ENCODE data around the gene RAB31. TPM values are rescaled to one million over a fixed set of nuclear protein-coding genes. Genes with fewer than 3 reads are reported as not detected.

RAB31 gene
- total and polyA plus RNA-seq, 2 of the 13 experiments (the other 11 are each of a cell fraction or from before 2014, with no cell fraction given), result 1.1 to 1.7 TPM

DNA sequence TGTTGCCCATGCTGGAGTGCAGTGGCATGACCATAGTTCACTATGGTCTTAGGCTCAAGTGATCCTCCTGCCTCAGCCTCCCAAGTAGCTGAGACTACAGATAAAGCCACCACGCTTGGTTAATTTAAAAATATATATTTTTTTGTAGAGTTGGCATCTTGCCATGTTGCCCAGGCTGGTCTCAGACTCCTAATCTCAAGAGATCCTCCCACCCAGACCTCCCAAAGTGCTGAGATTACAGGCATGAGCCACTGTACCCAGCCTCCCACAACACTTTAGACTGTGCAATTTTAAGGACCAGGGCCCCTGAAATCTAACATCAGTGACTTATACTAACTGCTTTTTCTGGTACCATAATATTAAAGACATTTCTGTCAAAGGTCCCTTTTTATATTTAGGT is 182.9 kb downstream of the RAB31 start:
- no peaks in the 10 kb centered on the region for H3K9me3 ChIP-seq (ENCODE audit: low read length)
- H2AFZ ChIP-seq (ENCODE audit: low read length), result no peak overlapping the region
- no peaks in the 10 kb centered on the region for H3K27me3 ChIP-seq (ENCODE audit: control insufficient read depth in 1 of 2, insufficient read depth in 2 of 2, low read length in 2 of 2)
- BruUV-seq (replicated peaks), result no TSS peak
- no peaks in the 10 kb centered on the region for H3K79me2 ChIP-seq (ENCODE audit: insufficient read depth, low read length)
- 71% methylated on average over 1 of the region's 1 CpG for WGBS (ENCODE audit: low lambda C conversion rate)
- H3K4me1 ChIP-seq (ENCODE audit: insufficient read depth, low read length), result peaks cover 14% of the 10 kb centered on the region
- H4K20me1 ChIP-seq (ENCODE audit: insufficient read depth, low read length), result no peaks in the 10 kb centered on the region
- H3K4me2 ChIP-seq (ENCODE audit: low read depth, low read length), result no peak overlapping the region
- ATAC-seq, result no peak
- no peaks in the 10 kb centered on the region for H3K36me3 ChIP-seq (replicated peaks in 1 of 2; ENCODE audit: control insufficient read depth in 1 of 2, insufficient read depth in 2 of 2, low read length in 2 of 2)
- in situ Hi-C loops (cut with HindIII; ENCODE audit: extremely low pct_ligation_motif_present, low pct_unique_long_range_greater_than_20kb), result no loop called here
- H3K9ac ChIP-seq (ENCODE audit: insufficient read depth, low read depth, low read length), result no peak overlapping the region
- POLR2A ChIA-PET, result no interaction called here
- no peak overlapping the region for H3K27ac ChIP-seq (ENCODE audit: extremely low read length, insufficient read depth, low read length)
- FAIRE-seq, result no peak
- no peak for DNase-seq (ENCODE audit: low spot score)
- H3K4me3 ChIP-seq (replicated peaks in 1 of 3; ENCODE audit: insufficient read depth in 1 of 3, low read depth in 2 of 3, low read length in 3 of 3), result no peak overlapping the region
- intact Hi-C loops (cut with micrococcal nuclease; ENCODE audit: unreplicated experiment), result no loop called here
- CTCF ChIA-PET (ENCODE audit: low intra/inter-chr PET ratio, low total read pairs), result no interaction called here
- TF ChIP-seq MLLT10 (CRISPR knock-in tag; IDR thresholded peaks at IDR 0.05) (no peak), ZNF264 (CRISPR knock-in tag; IDR thresholded peaks at IDR 0.05) (no peak), MXI1 (IDR thresholded peaks at IDR 0.05; ENCODE audit: borderline replicate concordance, low read depth, low read length) (no peak), ZNF589 (CRISPR knock-in tag; conservative IDR thresholded peaks at IDR 0.05) (no peak), GFI1 (CRISPR knock-in tag; IDR thresholded peaks at IDR 0.05; ENCODE audit: borderline replicate concordance) (no peak), ZNF3 (CRISPR knock-in tag; IDR thresholded peaks at IDR 0.05) (no peak), DMAP1 (CRISPR knock-in tag; IDR thresholded peaks at IDR 0.05) (no peak), ZFX (CRISPR knock-in tag; IDR thresholded peaks at IDR 0.05; ENCODE audit: low read depth) (no peak), ZNF549 (CRISPR knock-in tag; IDR thresholded peaks at IDR 0.05) (no peak), MTA3 (CRISPR knock-in tag; IDR thresholded peaks at IDR 0.05) (no peak), ZNF30 (CRISPR knock-in tag; IDR thresholded peaks at IDR 0.05) (no peak), ZNF253 (CRISPR knock-in tag; IDR thresholded peaks at IDR 0.05; ENCODE audit: borderline replicate concordance) (no peak)
- TF ChIP-seq, protein P1, sequence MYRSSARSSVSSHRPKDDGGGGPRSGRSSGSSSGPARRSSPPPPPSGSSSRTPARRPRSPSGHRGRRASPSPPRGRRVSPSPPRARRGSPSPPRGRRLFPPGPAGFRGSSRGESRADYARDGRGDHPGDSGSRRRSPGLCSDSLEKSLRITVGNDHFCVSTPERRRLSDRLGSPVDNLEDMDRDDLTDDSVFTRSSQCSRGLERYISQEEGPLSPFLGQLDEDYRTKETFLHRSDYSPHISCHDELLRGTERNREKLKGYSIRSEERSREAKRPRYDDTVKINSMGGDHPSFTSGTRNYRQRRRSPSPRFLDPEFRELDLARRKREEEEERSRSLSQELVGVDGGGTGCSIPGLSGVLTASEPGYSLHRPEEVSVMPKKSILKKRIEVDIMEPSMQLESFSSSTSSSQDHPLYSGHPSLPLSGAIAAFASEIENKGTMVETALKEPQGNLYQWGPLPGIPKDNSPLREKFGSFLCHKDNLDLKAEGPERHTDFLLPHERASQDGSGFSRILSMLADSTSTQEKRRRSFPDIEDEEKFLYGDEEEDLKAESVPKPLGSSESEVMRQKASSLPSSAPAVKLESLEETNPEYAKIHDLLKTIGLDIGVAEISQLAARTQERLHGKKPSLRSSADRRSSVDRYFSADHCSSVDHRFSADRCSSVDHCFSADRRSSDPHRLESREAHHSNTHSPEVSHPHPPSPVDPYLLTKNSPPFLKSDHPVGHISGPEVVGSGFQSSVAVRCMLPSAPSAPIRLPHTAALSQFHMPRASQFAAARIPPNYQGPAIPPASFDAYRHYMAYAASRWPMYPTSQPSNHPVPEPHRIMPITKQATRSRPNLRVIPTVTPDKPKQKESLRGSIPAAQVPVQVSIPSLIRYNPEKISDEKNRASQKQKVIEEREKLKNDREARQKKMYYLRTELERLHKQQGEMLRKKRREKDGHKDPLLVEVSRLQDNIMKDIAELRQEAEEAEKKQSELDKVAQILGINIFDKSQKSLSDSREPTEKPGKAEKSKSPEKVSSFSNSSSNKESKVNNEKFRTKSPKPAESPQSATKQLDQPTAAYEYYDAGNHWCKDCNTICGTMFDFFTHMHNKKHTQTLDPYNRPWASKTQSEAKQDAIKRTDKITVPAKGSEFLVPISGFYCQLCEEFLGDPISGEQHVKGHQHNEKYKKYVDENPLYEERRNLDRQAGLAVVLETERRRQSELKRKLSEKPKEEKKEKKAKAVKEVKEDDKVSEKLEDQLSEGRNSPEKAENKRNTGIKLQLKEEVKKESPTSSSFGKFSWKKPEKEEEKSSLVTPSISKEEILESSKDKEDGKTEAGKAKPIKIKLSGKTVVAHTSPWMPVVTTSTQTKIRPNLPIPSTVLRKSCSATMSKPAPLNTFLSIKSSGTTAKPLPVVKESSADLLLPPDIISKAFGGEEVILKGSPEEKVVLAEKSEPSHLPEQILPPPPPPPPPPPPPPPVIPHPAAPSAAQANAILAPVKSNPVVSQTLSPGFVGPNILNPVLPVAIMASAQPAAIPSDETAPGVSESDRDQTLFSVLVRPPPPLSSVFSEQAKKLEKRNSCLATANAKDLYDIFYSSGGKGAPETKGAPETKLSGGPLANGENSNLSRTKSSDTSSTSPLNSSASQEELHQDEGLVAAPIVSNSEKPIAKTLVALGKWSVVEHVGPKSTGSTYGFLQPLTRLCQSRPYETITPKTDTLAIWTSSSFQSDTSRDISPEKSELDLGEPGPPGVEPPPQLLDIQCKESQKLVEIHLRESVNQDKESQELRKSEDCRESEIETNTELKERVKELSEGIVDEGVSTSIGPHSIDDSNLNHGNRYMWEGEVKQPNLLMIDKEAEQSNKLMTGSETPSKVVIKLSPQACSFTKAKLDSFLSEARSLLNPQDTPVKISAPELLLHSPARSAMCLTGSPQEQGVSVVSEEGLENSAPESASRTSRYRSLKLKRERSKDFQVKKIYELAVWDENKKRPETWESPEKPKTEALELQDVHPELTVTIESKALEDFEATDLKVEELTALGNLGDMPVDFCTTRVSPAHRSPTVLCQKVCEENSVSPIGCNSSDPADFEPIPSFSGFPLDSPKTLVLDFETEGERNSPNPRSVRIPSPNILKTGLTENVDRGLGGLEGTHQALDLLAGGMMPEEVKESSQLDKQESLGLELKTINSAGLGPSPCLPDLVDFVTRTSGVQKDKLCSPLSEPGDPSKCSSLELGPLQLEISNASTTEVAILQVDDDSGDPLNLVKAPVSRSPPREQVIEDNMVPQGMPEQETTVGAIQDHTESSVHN (CRISPR knock-in tag; IDR thresholded peaks at IDR 0.05), result no peak
- TF ChIP-seq, protein P2, sequence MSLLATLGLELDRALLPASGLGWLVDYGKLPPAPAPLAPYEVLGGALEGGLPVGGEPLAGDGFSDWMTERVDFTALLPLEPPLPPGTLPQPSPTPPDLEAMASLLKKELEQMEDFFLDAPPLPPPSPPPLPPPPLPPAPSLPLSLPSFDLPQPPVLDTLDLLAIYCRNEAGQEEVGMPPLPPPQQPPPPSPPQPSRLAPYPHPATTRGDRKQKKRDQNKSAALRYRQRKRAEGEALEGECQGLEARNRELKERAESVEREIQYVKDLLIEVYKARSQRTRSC (CRISPR knock-in tag; IDR thresholded peaks at IDR 0.05; ENCODE audit: low read depth), result no peak
- TF ChIP-seq, protein P3, sequence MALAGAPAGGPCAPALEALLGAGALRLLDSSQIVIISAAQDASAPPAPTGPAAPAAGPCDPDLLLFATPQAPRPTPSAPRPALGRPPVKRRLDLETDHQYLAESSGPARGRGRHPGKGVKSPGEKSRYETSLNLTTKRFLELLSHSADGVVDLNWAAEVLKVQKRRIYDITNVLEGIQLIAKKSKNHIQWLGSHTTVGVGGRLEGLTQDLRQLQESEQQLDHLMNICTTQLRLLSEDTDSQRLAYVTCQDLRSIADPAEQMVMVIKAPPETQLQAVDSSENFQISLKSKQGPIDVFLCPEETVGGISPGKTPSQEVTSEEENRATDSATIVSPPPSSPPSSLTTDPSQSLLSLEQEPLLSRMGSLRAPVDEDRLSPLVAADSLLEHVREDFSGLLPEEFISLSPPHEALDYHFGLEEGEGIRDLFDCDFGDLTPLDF (CRISPR knock-in tag; IDR thresholded peaks at IDR 0.05), result no peak
- TF ChIP-seq, protein P4, sequence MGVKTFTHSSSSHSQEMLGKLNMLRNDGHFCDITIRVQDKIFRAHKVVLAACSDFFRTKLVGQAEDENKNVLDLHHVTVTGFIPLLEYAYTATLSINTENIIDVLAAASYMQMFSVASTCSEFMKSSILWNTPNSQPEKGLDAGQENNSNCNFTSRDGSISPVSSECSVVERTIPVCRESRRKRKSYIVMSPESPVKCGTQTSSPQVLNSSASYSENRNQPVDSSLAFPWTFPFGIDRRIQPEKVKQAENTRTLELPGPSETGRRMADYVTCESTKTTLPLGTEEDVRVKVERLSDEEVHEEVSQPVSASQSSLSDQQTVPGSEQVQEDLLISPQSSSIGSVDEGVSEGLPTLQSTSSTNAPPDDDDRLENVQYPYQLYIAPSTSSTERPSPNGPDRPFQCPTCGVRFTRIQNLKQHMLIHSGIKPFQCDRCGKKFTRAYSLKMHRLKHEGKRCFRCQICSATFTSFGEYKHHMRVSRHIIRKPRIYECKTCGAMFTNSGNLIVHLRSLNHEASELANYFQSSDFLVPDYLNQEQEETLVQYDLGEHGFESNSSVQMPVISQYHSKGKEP (CRISPR knock-in tag; IDR thresholded peaks at IDR 0.05), result no peak
